K562 (cell line): Measurements from ENCODE around the gene ZNF668. TPM values are rescaled to one million over a fixed set of nuclear protein-coding genes. Genes with fewer than 3 reads are reported as not detected.
A peak's percentile ranks its signal among the peaks of the same experiment; 100 is the strongest.

Source experiments
- CHD2 ChIP-seq: IDR thresholded peaks from 2 replicates; pipeline ENCODE4 v1.6.1; 2011; ENCODE audit warnings: low read depth, low read length
- MGA ChIP-seq: fragments of 450-650 bp; IDR thresholded peaks from 2 replicates; pipeline ENCODE4 v1.6.1; 2016; ENCODE audit warnings: mild to moderate bottlenecking, moderate library complexity
- RCOR1 ChIP-seq, 2 experiments: IDR thresholded peaks; 2 replicates each; pipeline ENCODE4 v1.6.1; 2012; ENCODE audit warnings: low read depth in 2 of 2, low read length in 2 of 2, borderline replicate concordance in 1 of 2, improper control_type of control experiment in 1 of 2
- RREB1 ChIP-seq: fragments of 250-450 bp; sonication (Bioruptor Pico); IDR thresholded peaks from 2 replicates; pipeline ENCODE4 v1.4.0; 2020
- SNRNP70 ChIP-seq: fragments of 200-400 bp; formaldehyde crosslinking; optimal IDR thresholded peaks from 2 replicates; pipeline ENCODE3; 2017; ENCODE audit warnings: low read depth, low read length
- SP2 ChIP-seq: IDR thresholded peaks from 2 replicates; pipeline ENCODE4 v1.6.1; 2011; ENCODE audit warnings: mild to moderate bottlenecking, low read depth, low read length, moderate library complexity; ENCODE audit not compliant: poor library complexity, severe bottlenecking; ENCODE audit errors: extremely low read depth
- THRAP3 ChIP-seq: fragments of 450-650 bp; IDR thresholded peaks from 2 replicates; pipeline ENCODE4 v1.6.1; 2016; ENCODE audit warnings: mild to moderate bottlenecking, inconsistent platforms, borderline replicate concordance
- ZNF589 ChIP-seq: fragments of 200-800 bp; sonication (Bioruptor generic); IDR thresholded peaks from 2 replicates; pipeline ENCODE4 v1.6.1; 2016; ENCODE audit warnings: low read depth, missing genetic modification characterization, missing compliant biosample characterization
- polyA plus RNA-seq, 8 experiments: library from polyadenylated mRNA; depleted of rRNA in 4 of 8; stranded (reverse) in 5 of 8; unstranded in 3 of 8; fragments of >200 nt; fragmentation: Nextera tagmentation in 2 of 8; fragmentation: Illumina TruSeq in 1 of 8; extraction: Ambion mirVana in 2 of 8; extraction: Trizol in 1 of 8; gene quantifications; 2 replicates each; pipeline versions ENCODE4 v1.2.1 to v1.2.3, GENCODE V29; 2011 to 2014; ENCODE audit warnings: inconsistent platforms in 1 of 8, missing spikeins in 1 of 8
- total RNA-seq, 7 experiments: library from RNA; depleted of rRNA in 6 of 7; stranded (reverse); fragments of >200 nt in 6 of 7; fragmentation: Illumina TruSeq in 2 of 7; extraction: Trizol in 2 of 7; gene quantifications; 2 replicates each; pipeline versions ENCODE4 v1.2.1 to v1.2.3, GENCODE V29; 2011 to 2021; ENCODE audit warnings: low replicate concordance in 1 of 7

ZNF668 gene
- total and polyA plus RNA-seq, 9 of the 15 experiments (the other 6 are each of a cell fraction or from before 2014, with no cell fraction given), result 0.04 to 15.3 (median 3.8) TPM; not detected in 1

- TF ChIP-seq RREB1 (CRISPR knock-in tag) (peak; percentile 62), RCOR1 (IDR thresholded peaks at IDR 0.05; ENCODE audit: borderline replicate concordance in 1 of 2, low read depth in 2 of 2, low read length in 2 of 2) (peak in 1 of 2 experiments; percentile 56; a peak in 1 of 4 replicates), SNRNP70 (no peak), CHD2 (0 out of 2 replicates have a peak, but pooled peaks have one; percentile 31), SP2 (no peak), THRAP3 (no peak), ZNF589 (peak; percentile 93), MGA (peak; percentile 99)
These were observed 41.0 kb downstream of the ZNF668 start, which contains the start of gene STX4 (continued) for GRCh38 chr16:31032736-31033708.
